Prostate gland (tissue), 2 donors: ENCODE results near the gene FCMR. TPM values are rescaled to one million over a fixed set of nuclear protein-coding genes. Genes with fewer than 3 reads are reported as not detected.

Experiments used
- DNase-seq: peaks from one replicate; pipeline ENCODE4 v3.0.0-alpha.2; 2019; ENCODE audit warnings: low spot score
- H3K27ac ChIP-seq, 2 donors: fragments of 200-600 bp; sonication (generic); 2 replicates each; pipeline ENCODE4 v1.5.1; 2017 to 2019
- H3K27me3 ChIP-seq: fragments of 200-600 bp; sonication (generic); replicated peaks from 2 replicates; pipeline ENCODE4 v1.5.1; 2019; ENCODE audit not compliant: insufficient read depth
- H3K36me3 ChIP-seq, 2 donors: fragments of 200-600 bp; sonication (generic); 1 replicate in 1 of 2; 2 replicates in 1 of 2; pipeline versions ENCODE4 v1.5.1 to v1.8.1; 2017 to 2019
- H3K4me1 ChIP-seq: fragments of 200-600 bp; sonication (generic); replicated peaks from 2 replicates; pipeline ENCODE4 v1.5.1; 2019
- H3K4me3 ChIP-seq, 2 donors: fragments of 200-600 bp; sonication (generic); 2 replicates each; pipeline ENCODE4 v1.5.1; 2017 to 2019
- H3K9me3 ChIP-seq: fragments of 200-600 bp; sonication (generic); 2 replicates; pipeline ENCODE4 v1.5.1; 2017
- CTCF ChIP-seq, 4 experiments: fragments of 200-600 bp in 2 of 4; fragments of 450-650 bp in 2 of 4; sonication (generic) in 2 of 4; IDR thresholded peaks; 1 replicate in 3 of 4; 2 replicates in 1 of 4; pipeline ENCODE4 v1.5.1; 2016 to 2019; ENCODE audit warnings: antibody characterized with exemption in 4 of 4, mild to moderate bottlenecking in 2 of 4, moderate library complexity in 2 of 4
- POLR2A ChIP-seq: fragments of 450-650 bp; IDR thresholded peaks from one replicate; pipeline ENCODE4 v1.6.1; 2016; ENCODE audit warnings: antibody characterized with exemption, mild to moderate bottlenecking
- POLR2AphosphoS5 ChIP-seq: sonication (generic); formaldehyde crosslinking; IDR thresholded peaks from one replicate; pipeline ENCODE4 v1.6.1; 2017; ENCODE audit warnings: antibody characterized with exemption
- WGBS: methylation state at CpG from one replicate; pipeline ENCODE4 v1.1.5; 2018; 5-methylcytosine and 5-hydroxymethylcytosine counted together
- intact Hi-C: fragments of 100-400 bp; cut with DNase I; formaldehyde crosslinking; loops from one replicate; pipeline ENCODE4 v1.14.2; 2022
- total RNA-seq, 2 donors: library from RNA; depleted of rRNA; stranded (reverse); fragments of >200 nt; gene quantifications; one replicate each; pipeline ENCODE4 v1.1.0, GENCODE V29; 2016

FCMR gene
- total RNA-seq, 2 donors from 2014 or later, result 1.7 to 2.2 TPM

- Histone ChIP-seq H3K36me3 (no peaks in the 10 kb centered on the region), H3K9me3 (no peaks in the 10 kb centered on the region), H3K27me3 (no peaks in the 10 kb centered on the region), H3K27ac (no peak overlapping the region), H3K4me3 (no peak overlapping the region), H3K4me1 (no peaks in the 10 kb centered on the region)
- WGBS, result 85% methylated on average over 3 of the region's 3 CpGs
- intact Hi-C loops, result no loop called here
- TF ChIP-seq POLR2A, result no peak
- TF ChIP-seq POLR2AphosphoS5, result no peak
- no peak for TF ChIP-seq CTCF (IDR thresholded peaks at IDR 0.05)
- DNase-seq, result no peak
Measured at GRCh38 chr1:206882555-206882954, 39.2 kb downstream of the FCMR start.

- H3K27me3 ChIP-seq, result no peaks in the 10 kb centered on the region
- H3K27ac ChIP-seq, result no peak overlapping the region
- TF ChIP-seq POLR2AphosphoS5, result no peak
- TF ChIP-seq POLR2A, result no peak
- TF ChIP-seq CTCF (IDR thresholded peaks at IDR 0.05), result no peak
- 88% methylated on average over 3 of the region's 3 CpGs for WGBS
- no peak for DNase-seq
- no peaks in the 10 kb centered on the region for H3K36me3 ChIP-seq
- no peaks in the 10 kb centered on the region for H3K9me3 ChIP-seq
- H3K4me3 ChIP-seq, result no peak overlapping the region
- H3K4me1 ChIP-seq, result no peaks in the 10 kb centered on the region
- intact Hi-C loops, result no loop called here
Measured at GRCh38 chr1:206880314-206880713, 41.4 kb downstream of the FCMR start.

GRCh38 chr1:206878456-206878855, 43.3 kb downstream of the FCMR start:
- H3K4me3 ChIP-seq, result no peak overlapping the region
- no peaks in the 10 kb centered on the region for H3K4me1 ChIP-seq
- TF ChIP-seq CTCF (IDR thresholded peaks at IDR 0.05) (no peak), POLR2A (no peak), POLR2AphosphoS5 (no peak)
- intact Hi-C loops, result no loop called here
- DNase-seq, result no peak
- H3K27me3 ChIP-seq, result no peaks in the 10 kb centered on the region
- H3K36me3 ChIP-seq, result no peaks in the 10 kb centered on the region
- H3K9me3 ChIP-seq, result no peaks in the 10 kb centered on the region
- no peak overlapping the region for H3K27ac ChIP-seq

GRCh38 chr1:206875752-206876377, 45.9 kb downstream of the FCMR start:
- H3K27ac ChIP-seq, result no peak overlapping the region
- no peak overlapping the region for H3K4me3 ChIP-seq
- intact Hi-C loops, result no loop called here
- WGBS, result 81% methylated on average over 3 of the region's 3 CpGs
- no peak for TF ChIP-seq CTCF (IDR thresholded peaks at IDR 0.05)
- no peak for TF ChIP-seq POLR2AphosphoS5
- TF ChIP-seq POLR2A, result no peak
- H3K9me3 ChIP-seq, result no peaks in the 10 kb centered on the region
- no peak for DNase-seq
- H3K27me3 ChIP-seq, result no peaks in the 10 kb centered on the region
- no peaks in the 10 kb centered on the region for H3K36me3 ChIP-seq
- H3K4me1 ChIP-seq, result no peaks in the 10 kb centered on the region

- Histone ChIP-seq H3K4me3 (no peak overlapping the region), H3K27me3 (no peaks in the 10 kb centered on the region), H3K4me1 (no peaks in the 10 kb centered on the region), H3K27ac (no peak overlapping the region), H3K36me3 (no peaks in the 10 kb centered on the region), H3K9me3 (no peaks in the 10 kb centered on the region)
- intact Hi-C loops, result no loop called here
- no peak for DNase-seq
- WGBS, result 58% methylated on average over 3 of the region's 3 CpGs
- TF ChIP-seq POLR2AphosphoS5, result no peak
- TF ChIP-seq POLR2A, result no peak
- no peak for TF ChIP-seq CTCF (IDR thresholded peaks at IDR 0.05)
Measured at GRCh38 chr1:206873603-206874188, 48.0 kb downstream of the FCMR start.
